Activated CD4-positive, alpha-beta T cell treated with anti-CD3 and anti-CD28 coated beads, Interleukin-2, amount 10 ng/mL, durations not matched to agents 7 days and 5 days (primary cell): Measurements from ENCODE around the gene NEUROD6. TPM values are rescaled to one million over a fixed set of nuclear protein-coding genes. Genes with fewer than 3 reads are reported as not detected.

Experiments
- CTCF ChIA-PET: fragments of 350-600 bp; sonication (Branson Sonifier 250); formaldehyde crosslinking; loops from one replicate; lab custom pipeline; 2021; ENCODE audit warnings: antibody characterized with exemption; lab: Charles Lee
- POLR2A ChIA-PET: fragments of 350-600 bp; sonication (Branson Sonifier 250); formaldehyde crosslinking; loops from one replicate; lab custom pipeline; 2021; ENCODE audit warnings: antibody characterized with exemption; lab: Charles Lee
- DNase-seq: peaks from one replicate; pipeline ENCODE4 v3.0.0-alpha.2; 2020
- H3K27ac Mint-ChIP-seq: one replicate; pipeline ENCODE4 v1.8.0; 2021; ENCODE audit warnings: mild to moderate bottlenecking, moderate library complexity, mixed read lengths
- H3K27me3 Mint-ChIP-seq: one replicate; pipeline ENCODE4 v1.8.0; 2021; ENCODE audit warnings: mixed read lengths
- H3K36me3 Mint-ChIP-seq: one replicate; pipeline ENCODE4 v1.8.0; 2021; ENCODE audit warnings: low read depth, mixed read lengths
- H3K4me1 Mint-ChIP-seq: one replicate; pipeline ENCODE4 v1.8.0; 2021; ENCODE audit warnings: mixed read lengths
- H3K4me3 Mint-ChIP-seq: one replicate; pipeline ENCODE4 v1.8.0; 2021; ENCODE audit warnings: mild to moderate bottlenecking, moderate library complexity, mixed read lengths
- H3K9me3 Mint-ChIP-seq: one replicate; pipeline ENCODE4 v1.8.0; 2021; ENCODE audit warnings: mixed read lengths
- total RNA-seq, 2 experiments: library from RNA; stranded (reverse); gene quantifications; one replicate each; pipeline ENCODE4 v1.2.3, GENCODE V29; 2021

NEUROD6 gene
- total RNA-seq, 2 experiments from 2014 or later = not detected

GRCh38 chr7:31290601-31291000 lies 49.9 kb downstream of the NEUROD6 start:
- Mint-ChIP-seq H3K4me1 (no peaks in the 10 kb centered on the region), H3K36me3 (no peaks in the 10 kb centered on the region), H3K27ac (no peak overlapping the region), H3K27me3 (no peaks in the 10 kb centered on the region), H3K4me3 (no peak overlapping the region), H3K9me3 (no peaks in the 10 kb centered on the region)
- ChIA-PET CTCF (interaction anchor here (0.6 kb wide), 1 partner anchor 1638 kb away, joined by 3 read pairs; no protein-coding TSS in a partner anchor), POLR2A (interaction anchor here (0.6 kb wide), 1 partner anchor 105 kb away, joined by 3 read pairs; no protein-coding TSS in a partner anchor)
- DNase-seq = no peak

Other genes starting within 250 kb of the NEUROD6 start
- not detected for gene ITPRID1, start 173.4 kb upstream of the NEUROD6 start, total RNA-seq